ENCODE results near the gene CYS1.
A peak's percentile ranks its signal among the peaks of the same experiment; 100 is the strongest.

Gene CYS1

GRCh38 chr2:10035633-10036032 is 44.6 kb downstream of the CYS1 start:
- no peak overlapping the region; the same call in 1 of the 2 replicates for H3K4me2 ChIP-seq
- H2AFZ ChIP-seq (ENCODE audit: low read depth), result peak overlapping the region; percentile 59
- H3K36me3 ChIP-seq (ENCODE audit: insufficient read depth), result no peaks in the 10 kb centered on the region
- H3K4me1 ChIP-seq (ENCODE audit: low read depth, poor library complexity, severe bottlenecking), result peaks cover 23% of the 10 kb centered on the region
- H3K27ac ChIP-seq, result peak overlapping the region; percentile 65
- H3K9ac ChIP-seq, result peak overlapping the region; percentile 64; the same call in 1 of the 2 replicates
- no peaks in the 10 kb centered on the region for H4K20me1 ChIP-seq (ENCODE audit: insufficient read depth)
- no peaks in the 10 kb centered on the region for H3K27me3 ChIP-seq (ENCODE audit: insufficient read depth, low read depth)
- no peak for TF ChIP-seq CTCF (conservative IDR thresholded peaks at IDR 0.05; ENCODE audit: low read depth, low read length)
- H3K79me2 ChIP-seq (ENCODE audit: insufficient read depth, low read depth), result no peaks in the 10 kb centered on the region
- no peak overlapping the region for H3K4me3 ChIP-seq (IDR thresholded peaks at IDR 0.05; ENCODE audit: insufficient read depth, low read depth, low read length)

- Histone ChIP-seq H3K4me2 (no peak overlapping the region), H3K36me3 (ENCODE audit: insufficient read depth) (no peaks in the 10 kb centered on the region), H3K9ac (no peak overlapping the region), H3K4me3 (IDR thresholded peaks at IDR 0.05; ENCODE audit: insufficient read depth, low read depth, low read length) (no peak overlapping the region), H3K79me2 (ENCODE audit: insufficient read depth, low read depth) (no peaks in the 10 kb centered on the region), H3K4me1 (ENCODE audit: low read depth, poor library complexity, severe bottlenecking) (peaks cover 23% of the 10 kb centered on the region), H2AFZ (ENCODE audit: low read depth) (no peak overlapping the region), H3K27ac (no peak overlapping the region), H4K20me1 (ENCODE audit: insufficient read depth) (no peaks in the 10 kb centered on the region), H3K27me3 (ENCODE audit: insufficient read depth, low read depth) (no peaks in the 10 kb centered on the region)
- TF ChIP-seq CTCF (conservative IDR thresholded peaks at IDR 0.05; ENCODE audit: low read depth, low read length), result no peak
Measured at GRCh38 chr2:10035053-10035422, 45.2 kb downstream of the CYS1 start.

- no peak overlapping the region for H2AFZ ChIP-seq (ENCODE audit: low read depth)
- H3K4me2 ChIP-seq, result no peak overlapping the region
- H3K4me3 ChIP-seq (IDR thresholded peaks at IDR 0.05; ENCODE audit: insufficient read depth, low read depth, low read length), result no peak overlapping the region
- H3K27me3 ChIP-seq (ENCODE audit: insufficient read depth, low read depth), result no peaks in the 10 kb centered on the region
- no peak overlapping the region for H3K27ac ChIP-seq
- no peaks in the 10 kb centered on the region for H3K79me2 ChIP-seq (ENCODE audit: insufficient read depth, low read depth)
- no peaks in the 10 kb centered on the region for H4K20me1 ChIP-seq (ENCODE audit: insufficient read depth)
- H3K36me3 ChIP-seq (ENCODE audit: insufficient read depth), result no peaks in the 10 kb centered on the region
- peaks cover 23% of the 10 kb centered on the region for H3K4me1 ChIP-seq (ENCODE audit: low read depth, poor library complexity, severe bottlenecking)
- no peak overlapping the region for H3K9ac ChIP-seq
- no peak for TF ChIP-seq CTCF (conservative IDR thresholded peaks at IDR 0.05; ENCODE audit: low read depth, low read length)
Measured at GRCh38 chr2:10034333-10035052, 45.7 kb downstream of the CYS1 start.

GRCh38 chr2:10033251-10034006 is 46.8 kb downstream of the CYS1 start:
- no peak overlapping the region for H3K4me2 ChIP-seq
- H3K4me1 ChIP-seq (ENCODE audit: low read depth, poor library complexity, severe bottlenecking), result peaks cover 23% of the 10 kb centered on the region
- H3K36me3 ChIP-seq (ENCODE audit: insufficient read depth), result no peaks in the 10 kb centered on the region
- H4K20me1 ChIP-seq (ENCODE audit: insufficient read depth), result no peaks in the 10 kb centered on the region
- no peak overlapping the region for H3K9ac ChIP-seq
- no peak for TF ChIP-seq CTCF (conservative IDR thresholded peaks at IDR 0.05; ENCODE audit: low read depth, low read length)
- no peaks in the 10 kb centered on the region for H3K27me3 ChIP-seq (ENCODE audit: insufficient read depth, low read depth)
- H3K79me2 ChIP-seq (ENCODE audit: insufficient read depth, low read depth), result no peaks in the 10 kb centered on the region
- no peak overlapping the region for H2AFZ ChIP-seq (ENCODE audit: low read depth)
- no peak overlapping the region for H3K27ac ChIP-seq
- H3K4me3 ChIP-seq (IDR thresholded peaks at IDR 0.05; ENCODE audit: insufficient read depth, low read depth, low read length), result no peak overlapping the region

Measured in KMS-11 (cell line).